Lower leg skin (tissue), 4 donors: Measurements from ENCODE around the gene NELFB. TPM values are rescaled to one million over a fixed set of nuclear protein-coding genes. Genes with fewer than 3 reads are reported as not detected.
"Not testable (repeated sequence)": the region's sequence is repeated elsewhere in the genome, so short reads cannot be mapped to it uniquely, and the experiment has no call there.

Experiments used
- DNase-seq, 2 donors: peaks; one replicate each; pipeline ENCODE4 v3.0.0-alpha.2; 2019; ENCODE audit warnings: low spot score in 2 of 2
- H3K4me3 ChIP-seq: fragments of 200-600 bp; sonication (generic); 2 replicates; pipeline ENCODE4 v1.5.1; 2017; ENCODE audit warnings: mild to moderate bottlenecking, low read depth; ENCODE audit not compliant: poor library complexity, severe bottlenecking
- POLR2A ChIP-seq, 2 donors: fragments of 450-650 bp; IDR thresholded peaks; one replicate each; pipeline ENCODE4 v1.6.1; 2016 to 2017; ENCODE audit warnings: antibody characterized with exemption in 2 of 2, mild to moderate bottlenecking in 1 of 2, moderate library complexity in 1 of 2
- WGBS, 2 donors: methylation state at CpG; one replicate each; pipeline ENCODE4 v1.1.5; 2018; 5-methylcytosine and 5-hydroxymethylcytosine counted together
- intact Hi-C: fragments of 100-400 bp; cut with DNase I; formaldehyde crosslinking; loops from one replicate; pipeline ENCODE4 v1.15.0; 2023; ENCODE audit warnings: low total_unique reads
- total RNA-seq, 4 donors: library from RNA; depleted of rRNA; stranded (reverse); fragments of >200 nt; gene quantifications; one replicate each; pipeline ENCODE4 v1.1.0, GENCODE V29; 2016
- TF ChIP-seq, protein P1 (sequence below), 3 donors: fragments of 450-650 bp; IDR thresholded peaks; one replicate each; pipeline ENCODE4 v1.5.1; 2016; ENCODE audit warnings: antibody characterized with exemption in 3 of 3, mild to moderate bottlenecking in 3 of 3, moderate library complexity in 2 of 3

NELFB gene
- total RNA-seq, 4 donors from 2014 or later: 40.7 to 52.7 (median 49.9) TPM

GRCh38 chr9:137240841-137241489 is 14.2 kb upstream of the NELFB start, which contains the start of gene TUBB4B:
Gene TUBB4B, plus strand, starts transcription at chr9:137241287. Its CDS starts 74 bp downstream, at chr9:137241361.
- WGBS, 2 donors: 0% methylated on average over 38 to 42 of the region's 67 CpGs

GRCh38 chr9:137241490-137242268 is 13.4 kb upstream of the NELFB start:
- DNase-seq: peak; percentile 57 to 95
- intact Hi-C loops: no loop called here
- 0 to 4% methylated on average over 12 to 58 of the region's 83 CpGs for WGBS, 2 donors
- TF ChIP-seq, protein P1, sequence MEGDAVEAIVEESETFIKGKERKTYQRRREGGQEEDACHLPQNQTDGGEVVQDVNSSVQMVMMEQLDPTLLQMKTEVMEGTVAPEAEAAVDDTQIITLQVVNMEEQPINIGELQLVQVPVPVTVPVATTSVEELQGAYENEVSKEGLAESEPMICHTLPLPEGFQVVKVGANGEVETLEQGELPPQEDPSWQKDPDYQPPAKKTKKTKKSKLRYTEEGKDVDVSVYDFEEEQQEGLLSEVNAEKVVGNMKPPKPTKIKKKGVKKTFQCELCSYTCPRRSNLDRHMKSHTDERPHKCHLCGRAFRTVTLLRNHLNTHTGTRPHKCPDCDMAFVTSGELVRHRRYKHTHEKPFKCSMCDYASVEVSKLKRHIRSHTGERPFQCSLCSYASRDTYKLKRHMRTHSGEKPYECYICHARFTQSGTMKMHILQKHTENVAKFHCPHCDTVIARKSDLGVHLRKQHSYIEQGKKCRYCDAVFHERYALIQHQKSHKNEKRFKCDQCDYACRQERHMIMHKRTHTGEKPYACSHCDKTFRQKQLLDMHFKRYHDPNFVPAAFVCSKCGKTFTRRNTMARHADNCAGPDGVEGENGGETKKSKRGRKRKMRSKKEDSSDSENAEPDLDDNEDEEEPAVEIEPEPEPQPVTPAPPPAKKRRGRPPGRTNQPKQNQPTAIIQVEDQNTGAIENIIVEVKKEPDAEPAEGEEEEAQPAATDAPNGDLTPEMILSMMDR (IDR thresholded peaks at IDR 0.05): no peak
- no peak for TF ChIP-seq POLR2A (IDR thresholded peaks at IDR 0.05)
- peak overlapping the region; percentile 73 for H3K4me3 ChIP-seq

More at GRCh38 chr9:137240841-137241489, 14.2 kb upstream of the NELFB start, which contains the start of gene TUBB4B:
- H3K4me3 ChIP-seq: peak within 1 kb of the TSS; percentile 73
- TF ChIP-seq, protein P1 (IDR thresholded peaks at IDR 0.05): no peak
- TF ChIP-seq POLR2A (IDR thresholded peaks at IDR 0.05): peak in 1 of 2 donors; percentile 99
- intact Hi-C loops: no loop called here
- DNase-seq: peak; percentile 99 to 100

- no peak for DNase-seq
- peak overlapping the region; percentile 73 for H3K4me3 ChIP-seq
- intact Hi-C loops: no loop called here
- WGBS, 2 donors: 64 to 78% methylated on average over 32 to 36 of the region's 36 CpGs
- TF ChIP-seq POLR2A (IDR thresholded peaks at IDR 0.05): no peak
- TF ChIP-seq, protein P1 (IDR thresholded peaks at IDR 0.05): no peak
These were observed 12.6 kb upstream of the NELFB start for GRCh38 chr9:137242269-137243203.

DNA sequence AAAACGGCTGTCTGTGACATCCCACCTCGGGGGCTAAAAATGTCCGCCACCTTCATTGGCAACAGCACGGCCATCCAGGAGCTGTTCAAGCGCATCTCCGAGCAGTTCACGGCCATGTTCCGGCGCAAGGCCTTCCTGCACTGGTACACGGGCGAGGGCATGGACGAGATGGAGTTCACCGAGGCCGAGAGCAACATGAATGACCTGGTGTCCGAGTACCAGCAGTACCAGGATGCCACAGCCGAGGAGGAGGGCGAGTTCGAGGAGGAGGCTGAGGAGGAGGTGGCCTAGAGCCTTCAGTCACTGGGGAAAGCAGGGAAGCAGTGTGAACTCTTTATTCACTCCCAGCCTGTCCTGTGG is 11.9 kb upstream of the NELFB start:
- WGBS, 2 donors: 75 to 84% methylated on average over 18 of the region's 18 CpGs
- DNase-seq, intact Hi-C loops, H3K4me3 ChIP-seq: not testable (repeated sequence)

GRCh38 chr9:137243626-137244485 is 11.3 kb upstream of the NELFB start:
- TF ChIP-seq POLR2A (IDR thresholded peaks at IDR 0.05): no peak
- TF ChIP-seq, protein P1 (IDR thresholded peaks at IDR 0.05): no peak
- 47 to 75% methylated on average over 13 to 14 of the region's 15 CpGs for WGBS, 2 donors
- intact Hi-C loops: no loop called here
- no peak for DNase-seq
- no peak overlapping the region for H3K4me3 ChIP-seq
